ENCODE data around the gene ACSM5.

ACSM5 gene, protein sequence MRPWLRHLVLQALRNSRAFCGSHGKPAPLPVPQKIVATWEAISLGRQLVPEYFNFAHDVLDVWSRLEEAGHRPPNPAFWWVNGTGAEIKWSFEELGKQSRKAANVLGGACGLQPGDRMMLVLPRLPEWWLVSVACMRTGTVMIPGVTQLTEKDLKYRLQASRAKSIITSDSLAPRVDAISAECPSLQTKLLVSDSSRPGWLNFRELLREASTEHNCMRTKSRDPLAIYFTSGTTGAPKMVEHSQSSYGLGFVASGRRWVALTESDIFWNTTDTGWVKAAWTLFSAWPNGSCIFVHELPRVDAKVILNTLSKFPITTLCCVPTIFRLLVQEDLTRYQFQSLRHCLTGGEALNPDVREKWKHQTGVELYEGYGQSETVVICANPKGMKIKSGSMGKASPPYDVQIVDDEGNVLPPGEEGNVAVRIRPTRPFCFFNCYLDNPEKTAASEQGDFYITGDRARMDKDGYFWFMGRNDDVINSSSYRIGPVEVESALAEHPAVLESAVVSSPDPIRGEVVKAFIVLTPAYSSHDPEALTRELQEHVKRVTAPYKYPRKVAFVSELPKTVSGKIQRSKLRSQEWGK

DNA sequence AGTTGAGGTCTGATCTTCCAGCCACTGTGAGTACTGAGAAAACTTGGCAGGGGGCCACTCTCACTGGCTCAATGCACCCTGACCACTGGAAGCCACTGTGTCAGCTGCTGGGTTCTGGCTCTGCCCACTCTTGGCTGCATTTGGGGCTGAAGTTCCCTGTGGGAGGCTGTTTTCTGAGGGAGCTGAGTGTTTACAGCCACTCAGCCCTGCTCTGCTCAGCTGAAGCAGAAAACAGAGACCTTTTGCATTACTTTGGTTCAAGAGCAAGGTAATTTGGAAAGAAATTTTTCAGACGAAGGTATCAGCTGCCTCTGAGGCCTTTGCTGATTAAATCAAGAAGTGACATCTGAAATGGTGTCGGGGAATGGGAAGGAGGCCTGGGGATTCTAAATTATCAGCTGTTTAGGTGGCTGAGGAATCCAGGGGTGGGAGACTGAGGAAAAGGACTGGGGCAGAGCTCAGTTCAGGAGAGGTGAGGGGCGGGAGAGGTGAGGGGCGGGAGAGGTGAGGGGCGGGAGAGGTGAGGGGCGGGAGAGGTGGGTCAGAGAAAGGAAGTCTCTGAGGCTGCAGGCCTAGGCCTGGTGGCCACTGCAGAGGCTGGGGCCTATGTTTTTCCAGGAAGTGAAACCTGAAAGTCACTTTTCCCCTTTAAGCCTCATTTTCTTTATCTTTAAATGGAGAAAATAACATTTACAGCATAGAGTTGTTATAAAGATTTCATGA is at the start of gene ACSM5:
ACSM5 (plus strand) TSS at position 137 of the 723 bp plus-strand sequence. CDS start 1,951 bp downstream, outside the sequence.
- peak; percentile 76 for ATAC-seq
- peak within 1 kb of the TSS; percentile 92 for H3K27ac Mint-ChIP-seq
- peak within 1 kb of the TSS; percentile 47 for H3K4me3 Mint-ChIP-seq
- H3K4me1 Mint-ChIP-seq = peaks cover 14% of the 10 kb centered on the region
- no peaks in the 10 kb centered on the region for H3K9me3 Mint-ChIP-seq
- H3K36me3 Mint-ChIP-seq = no peaks in the 10 kb centered on the region
- H3K27me3 Mint-ChIP-seq = peaks cover 6% of the 10 kb centered on the region

DNA sequence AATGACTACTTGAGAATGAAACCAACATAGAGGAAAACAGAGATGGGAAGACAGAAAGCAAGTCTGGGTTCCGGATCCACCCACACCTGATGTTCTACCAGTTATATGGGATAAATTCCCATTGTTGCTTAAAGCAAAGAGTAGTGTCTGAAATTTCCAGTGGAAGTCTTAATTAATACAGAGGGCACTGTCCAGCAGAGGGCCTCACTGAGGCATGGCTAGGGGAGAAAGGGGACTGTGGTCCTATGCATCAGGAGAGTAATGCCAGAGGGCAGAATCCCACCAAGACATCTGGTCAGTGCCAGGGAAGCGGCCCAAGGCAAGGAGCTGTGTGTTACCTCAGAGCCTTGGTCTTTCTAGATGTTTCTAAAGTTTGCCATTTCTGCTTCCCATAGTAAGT is 49.3 kb upstream of the ACSM5 start:
- no peak for ATAC-seq
- H3K27me3 Mint-ChIP-seq = no peaks in the 10 kb centered on the region
- H3K4me1 Mint-ChIP-seq = no peaks in the 10 kb centered on the region
- H3K27ac Mint-ChIP-seq = no peak overlapping the region
- H3K36me3 Mint-ChIP-seq = no peaks in the 10 kb centered on the region
- H3K4me3 Mint-ChIP-seq = no peak overlapping the region
- H3K9me3 Mint-ChIP-seq = peaks cover 3% of the 10 kb centered on the region

- Mint-ChIP-seq H3K36me3 (no peaks in the 10 kb centered on the region), H3K4me3 (no peak overlapping the region), H3K4me1 (no peaks in the 10 kb centered on the region), H3K27me3 (peaks cover 17% of the 10 kb centered on the region), H3K9me3 (no peaks in the 10 kb centered on the region), H3K27ac (no peak overlapping the region)
- ATAC-seq = no peak
Observed at GRCh38 chr16:20363191-20363590, 46.1 kb upstream of the ACSM5 start.

DNA sequence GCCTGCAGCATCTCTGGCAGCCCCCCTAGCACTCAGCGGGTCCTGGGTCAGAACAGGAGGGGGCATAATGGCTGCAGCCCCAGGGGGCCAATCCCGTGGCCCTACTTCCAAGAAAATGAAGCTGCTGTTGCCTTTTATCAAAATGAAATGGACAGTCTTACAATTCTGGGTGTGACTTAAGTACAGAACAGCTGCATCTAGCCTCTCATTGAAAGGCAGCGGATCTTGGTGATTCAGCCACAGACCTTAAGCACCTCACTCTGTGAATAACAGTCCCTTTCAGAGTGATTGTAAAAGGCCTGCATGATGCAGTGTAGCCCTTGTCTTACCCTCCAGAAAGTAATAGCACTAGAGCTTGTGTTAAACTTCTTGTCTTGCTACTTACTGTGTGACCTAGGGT is 45.3 kb upstream of the ACSM5 start:
- H3K4me1 Mint-ChIP-seq = no peaks in the 10 kb centered on the region
- H3K4me3 Mint-ChIP-seq = no peak overlapping the region
- no peak for ATAC-seq
- no peak overlapping the region for H3K27ac Mint-ChIP-seq
- no peaks in the 10 kb centered on the region for H3K9me3 Mint-ChIP-seq
- H3K36me3 Mint-ChIP-seq = no peaks in the 10 kb centered on the region
- peaks cover 19% of the 10 kb centered on the region for H3K27me3 Mint-ChIP-seq

GRCh38 chr16:20369452-20370054 is 39.8 kb upstream of the ACSM5 start:
- no peaks in the 10 kb centered on the region for H3K36me3 Mint-ChIP-seq
- no peak overlapping the region for H3K4me3 Mint-ChIP-seq
- no peak for ATAC-seq
- H3K27ac Mint-ChIP-seq = no peak overlapping the region
- H3K4me1 Mint-ChIP-seq = no peaks in the 10 kb centered on the region
- H3K27me3 Mint-ChIP-seq = peaks cover 19% of the 10 kb centered on the region
- no peaks in the 10 kb centered on the region for H3K9me3 Mint-ChIP-seq

- Mint-ChIP-seq H3K27ac (no peak overlapping the region), H3K4me1 (no peaks in the 10 kb centered on the region)
- no peak for ATAC-seq
Observed at GRCh38 chr16:20372701-20373100, 36.6 kb upstream of the ACSM5 start.

GRCh38 chr16:20377181-20377580 is 32.2 kb upstream of the ACSM5 start:
- H3K27me3 Mint-ChIP-seq = no peaks in the 10 kb centered on the region
- H3K4me1 Mint-ChIP-seq = no peaks in the 10 kb centered on the region
- H3K27ac Mint-ChIP-seq = no peak overlapping the region
- H3K9me3 Mint-ChIP-seq = no peaks in the 10 kb centered on the region
- no peaks in the 10 kb centered on the region for H3K36me3 Mint-ChIP-seq
- no peak overlapping the region for H3K4me3 Mint-ChIP-seq
- ATAC-seq = no peak

More at GRCh38 chr16:20372701-20373100, 36.6 kb upstream of the ACSM5 start:
- H3K27me3 Mint-ChIP-seq = peaks cover 7% of the 10 kb centered on the region
- H3K9me3 Mint-ChIP-seq = no peaks in the 10 kb centered on the region
- no peaks in the 10 kb centered on the region for H3K36me3 Mint-ChIP-seq
- no peak overlapping the region for H3K4me3 Mint-ChIP-seq

GRCh38 chr16:20380782-20381181 is 28.6 kb upstream of the ACSM5 start:
- H3K36me3 Mint-ChIP-seq = no peaks in the 10 kb centered on the region
- no peak for ATAC-seq
- H3K9me3 Mint-ChIP-seq = no peaks in the 10 kb centered on the region
- no peaks in the 10 kb centered on the region for H3K27me3 Mint-ChIP-seq
- H3K4me1 Mint-ChIP-seq = peaks cover 4% of the 10 kb centered on the region
- H3K4me3 Mint-ChIP-seq = no peak overlapping the region
- no peak overlapping the region for H3K27ac Mint-ChIP-seq

DNA sequence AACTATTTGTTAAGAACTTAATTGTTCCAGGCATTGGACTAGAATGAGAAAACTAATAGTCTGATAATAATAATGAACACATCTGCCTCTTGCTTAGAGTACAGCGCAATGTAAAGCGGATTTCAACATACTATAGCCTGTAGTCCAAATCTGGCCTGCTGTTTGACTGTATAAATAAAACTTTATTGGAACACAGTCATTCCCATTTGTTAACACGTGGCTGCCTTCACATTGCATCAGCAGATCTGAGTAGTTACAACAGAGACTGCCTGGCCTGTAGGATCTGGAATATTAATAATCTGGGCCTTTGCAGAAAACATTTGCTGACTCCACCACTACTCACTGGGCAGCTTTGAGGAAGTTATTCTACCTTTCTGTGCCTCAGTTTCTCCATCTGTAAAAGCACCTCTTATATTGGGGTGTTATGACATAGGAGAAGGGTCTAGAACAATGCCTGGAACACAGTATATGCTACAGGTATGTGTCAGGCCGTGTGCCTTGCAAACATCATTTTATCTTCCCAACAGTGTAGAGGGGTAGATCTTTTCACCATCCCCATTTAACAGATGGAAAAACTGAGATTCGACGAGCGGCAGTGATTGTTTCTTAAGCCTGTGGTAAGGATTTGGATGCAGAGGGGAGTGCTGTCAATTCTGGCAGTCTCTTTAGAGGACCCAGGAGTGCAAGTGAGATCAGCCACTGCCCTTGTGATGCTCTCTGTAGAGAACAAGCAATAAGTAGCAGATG is 27.0 kb upstream of the ACSM5 start:
- H3K9me3 Mint-ChIP-seq = no peaks in the 10 kb centered on the region
- peaks cover 12% of the 10 kb centered on the region for H3K27me3 Mint-ChIP-seq
- H3K4me1 Mint-ChIP-seq = peaks cover 4% of the 10 kb centered on the region
- no peak for ATAC-seq
- H3K36me3 Mint-ChIP-seq = no peaks in the 10 kb centered on the region
- no peak overlapping the region for H3K27ac Mint-ChIP-seq
- no peak overlapping the region for H3K4me3 Mint-ChIP-seq

GRCh38 chr16:20383106-20384029 is 26.0 kb upstream of the ACSM5 start:
- no peak overlapping the region for H3K4me3 Mint-ChIP-seq
- H3K27me3 Mint-ChIP-seq = peaks cover 21% of the 10 kb centered on the region
- H3K4me1 Mint-ChIP-seq = peaks cover 4% of the 10 kb centered on the region
- H3K27ac Mint-ChIP-seq = no peak overlapping the region
- H3K36me3 Mint-ChIP-seq = no peaks in the 10 kb centered on the region
- no peaks in the 10 kb centered on the region for H3K9me3 Mint-ChIP-seq
- peak; percentile 73 for ATAC-seq

DNA sequence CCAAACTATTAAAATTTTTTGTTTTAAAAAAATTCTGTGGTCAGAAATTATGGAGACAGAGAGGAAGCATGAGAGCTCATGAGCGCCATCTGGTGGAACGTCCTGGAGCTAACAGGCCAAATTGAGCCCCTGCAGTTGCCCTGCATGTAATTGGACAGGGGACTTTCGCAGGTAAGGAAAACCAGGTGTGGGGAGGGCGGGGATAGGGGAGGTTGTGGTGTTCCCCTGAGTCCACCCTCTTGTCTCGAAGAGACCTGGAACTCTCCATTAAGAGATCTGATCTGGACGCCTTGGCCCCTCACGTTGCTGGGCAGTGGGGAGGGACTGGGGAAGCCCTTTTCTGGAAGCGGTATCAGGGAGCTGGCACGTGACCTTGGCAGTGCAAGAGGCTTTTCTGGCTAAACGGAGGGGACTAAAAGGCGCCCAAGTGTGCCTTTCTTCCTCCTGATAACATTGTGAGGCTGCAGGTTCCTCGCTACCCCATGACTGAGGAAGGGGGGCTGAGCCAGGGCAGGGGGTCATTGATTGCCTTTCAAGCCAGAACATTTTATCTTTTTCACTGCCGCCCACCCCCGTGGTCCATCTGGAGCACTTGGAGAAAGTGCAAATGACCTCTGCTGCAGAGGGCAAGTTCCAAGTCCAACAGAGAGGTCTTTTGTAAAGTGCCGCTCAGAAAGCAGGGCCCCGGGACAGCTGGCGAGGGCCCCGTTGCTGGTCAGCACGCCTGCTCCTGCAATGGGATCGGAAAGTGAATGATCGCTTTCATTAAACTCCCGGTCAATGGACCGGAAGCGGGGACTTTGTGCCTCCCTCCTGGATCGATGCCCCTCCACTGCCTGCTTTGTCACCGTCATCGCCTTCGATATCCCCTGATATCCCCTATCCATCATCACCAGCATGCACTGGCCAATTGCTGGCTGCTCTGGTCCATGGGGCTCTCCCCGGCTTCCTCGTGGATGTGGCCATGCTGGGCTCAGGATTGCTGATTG is 23.2 kb upstream of the ACSM5 start:
- Mint-ChIP-seq H3K9me3 (no peaks in the 10 kb centered on the region), H3K27ac (no peak overlapping the region), H3K36me3 (no peaks in the 10 kb centered on the region), H3K4me3 (no peak overlapping the region), H3K4me1 (peaks cover 4% of the 10 kb centered on the region), H3K27me3 (peaks cover 21% of the 10 kb centered on the region)
- no peak for ATAC-seq

GRCh38 chr16:20387978-20388377 is 21.4 kb upstream of the ACSM5 start:
- Mint-ChIP-seq H3K4me3 (no peak overlapping the region), H3K4me1 (peaks cover 4% of the 10 kb centered on the region), H3K9me3 (no peaks in the 10 kb centered on the region), H3K27me3 (peaks cover 21% of the 10 kb centered on the region), H3K27ac (no peak overlapping the region), H3K36me3 (no peaks in the 10 kb centered on the region)
- ATAC-seq = no peak

GRCh38 chr16:20388854-20389253 is 20.5 kb upstream of the ACSM5 start:
- Mint-ChIP-seq H3K27ac (no peak overlapping the region), H3K36me3 (no peaks in the 10 kb centered on the region), H3K9me3 (no peaks in the 10 kb centered on the region), H3K4me1 (no peaks in the 10 kb centered on the region), H3K4me3 (no peak overlapping the region), H3K27me3 (peaks cover 21% of the 10 kb centered on the region)
- no peak for ATAC-seq
